Measurements from ENCODE around the gene CDON. TPM values are rescaled to one million over a fixed set of nuclear protein-coding genes. Genes with fewer than 3 reads are reported as not detected.

The CDON gene
- total and polyA plus RNA-seq, 2 donors (not counting 1 experiment from before 2014, with no cell fraction given), result 10.7 TPM

DNA sequence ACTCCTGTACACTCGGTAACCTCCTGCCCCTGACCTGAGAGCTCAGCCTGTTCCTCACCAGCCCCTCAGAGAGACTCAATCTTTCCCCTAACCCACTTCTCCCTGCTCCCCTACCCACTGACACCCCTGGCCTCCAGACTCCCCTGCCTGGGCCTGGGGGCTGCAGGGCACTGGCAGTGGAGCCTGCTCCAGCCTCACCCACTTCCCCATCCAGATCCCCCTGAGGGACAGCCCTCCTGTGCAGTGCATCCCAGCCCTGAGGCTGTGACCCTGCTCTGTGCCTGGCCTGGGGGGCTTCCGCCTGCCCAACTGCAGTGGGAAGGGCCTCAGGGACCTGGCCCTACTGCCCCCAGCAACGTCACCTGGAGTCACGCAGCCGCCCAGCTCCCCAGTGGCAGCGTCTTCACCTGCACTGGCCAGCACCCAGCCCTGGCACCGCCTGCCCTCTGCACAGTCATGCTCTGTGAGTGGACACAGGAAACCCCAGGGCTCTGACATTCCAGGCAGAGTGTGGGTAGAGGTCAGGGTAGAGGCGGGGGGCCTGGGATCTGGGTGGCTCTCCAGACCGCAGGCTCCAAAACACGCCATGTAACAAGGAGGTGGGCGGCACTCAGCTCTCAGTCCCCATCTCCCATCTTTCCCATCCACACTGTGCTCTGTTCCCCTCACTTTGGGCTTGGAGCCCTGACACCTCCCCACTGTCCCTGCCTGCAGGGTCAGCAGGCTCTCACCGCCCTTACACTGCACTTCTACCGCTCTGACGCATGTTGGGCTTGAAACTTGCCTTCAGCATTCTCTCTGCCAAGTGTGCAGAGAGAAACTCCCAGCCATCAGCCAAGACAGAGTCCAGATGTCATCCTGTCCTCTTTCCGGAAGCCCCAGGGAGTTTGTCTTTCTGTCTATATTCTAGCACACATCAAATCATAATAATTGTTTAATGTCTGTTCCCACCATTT, 111.7 kb downstream of the CDON start:
- Histone ChIP-seq H3K36me3 (ENCODE audit: control insufficient read depth, insufficient read depth, low read length) (no peaks in the 10 kb centered on the region), H3K27me3 (ENCODE audit: control insufficient read depth, insufficient read depth, low read length) (peaks cover 2% of the 10 kb centered on the region), H3K27ac (ENCODE audit: insufficient read depth, low read length) (no peak overlapping the region), H3K4me3 (replicated peaks in 1 of 4; ENCODE audit: control extremely low read depth in 1 of 4, insufficient read depth in 1 of 4, low read depth in 3 of 4, low read length in 4 of 4) (no peak overlapping the region), H3K4me2 (ENCODE audit: extremely low read depth, insufficient read depth, low read length) (no peak overlapping the region), H3K4me1 (ENCODE audit: control insufficient read depth, extremely low read depth, insufficient read depth, low read length) (no peaks in the 10 kb centered on the region), H3K9ac (ENCODE audit: insufficient read depth, low read length) (no peak overlapping the region), H4K20me1 (ENCODE audit: control insufficient read depth, extremely low read depth, insufficient read depth, low read length) (no peaks in the 10 kb centered on the region), H3K79me2 (ENCODE audit: control insufficient read depth, insufficient read depth, low read length) (no peaks in the 10 kb centered on the region), H3K9me3 (ENCODE audit: control insufficient read depth, insufficient read depth, low read depth, low read length) (no peaks in the 10 kb centered on the region), H2AFZ (ENCODE audit: low read length) (no peak overlapping the region)
- TF ChIP-seq, protein P1, sequence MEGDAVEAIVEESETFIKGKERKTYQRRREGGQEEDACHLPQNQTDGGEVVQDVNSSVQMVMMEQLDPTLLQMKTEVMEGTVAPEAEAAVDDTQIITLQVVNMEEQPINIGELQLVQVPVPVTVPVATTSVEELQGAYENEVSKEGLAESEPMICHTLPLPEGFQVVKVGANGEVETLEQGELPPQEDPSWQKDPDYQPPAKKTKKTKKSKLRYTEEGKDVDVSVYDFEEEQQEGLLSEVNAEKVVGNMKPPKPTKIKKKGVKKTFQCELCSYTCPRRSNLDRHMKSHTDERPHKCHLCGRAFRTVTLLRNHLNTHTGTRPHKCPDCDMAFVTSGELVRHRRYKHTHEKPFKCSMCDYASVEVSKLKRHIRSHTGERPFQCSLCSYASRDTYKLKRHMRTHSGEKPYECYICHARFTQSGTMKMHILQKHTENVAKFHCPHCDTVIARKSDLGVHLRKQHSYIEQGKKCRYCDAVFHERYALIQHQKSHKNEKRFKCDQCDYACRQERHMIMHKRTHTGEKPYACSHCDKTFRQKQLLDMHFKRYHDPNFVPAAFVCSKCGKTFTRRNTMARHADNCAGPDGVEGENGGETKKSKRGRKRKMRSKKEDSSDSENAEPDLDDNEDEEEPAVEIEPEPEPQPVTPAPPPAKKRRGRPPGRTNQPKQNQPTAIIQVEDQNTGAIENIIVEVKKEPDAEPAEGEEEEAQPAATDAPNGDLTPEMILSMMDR (conservative IDR thresholded peaks at IDR 0.05 in 1 of 2, IDR thresholded peaks at IDR 0.05 in 1 of 2; ENCODE audit: low read depth in 1 of 2, low read length in 2 of 2), result no peak
- TF ChIP-seq EZH2 (IDR thresholded peaks at IDR 0.05; ENCODE audit: low read length, missing control alignments), result no peak
- peak in 1 of 2 donors; percentile 91 for DNase-seq (ENCODE audit: low read depth in 2 of 2)

DNA sequence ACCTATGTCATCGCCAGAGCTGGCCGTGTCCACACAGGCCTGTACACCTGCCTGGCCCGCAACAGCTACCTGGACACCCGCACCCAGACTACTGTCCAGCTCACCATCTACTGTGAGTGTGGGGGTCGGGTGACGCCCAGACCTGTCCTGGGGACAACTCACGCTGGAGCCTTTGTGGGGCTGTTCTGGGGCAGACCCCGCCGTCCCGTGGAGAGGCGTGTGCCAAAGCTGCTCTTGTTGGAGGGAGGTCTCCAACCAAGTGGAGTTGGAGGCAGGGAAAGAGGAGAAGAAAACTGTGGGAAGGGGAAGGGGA, 112.5 kb downstream of the CDON start:
- H3K36me3 ChIP-seq (ENCODE audit: control insufficient read depth, insufficient read depth, low read length), result no peaks in the 10 kb centered on the region
- H4K20me1 ChIP-seq (ENCODE audit: control insufficient read depth, extremely low read depth, insufficient read depth, low read length), result no peaks in the 10 kb centered on the region
- H3K9me3 ChIP-seq (ENCODE audit: control insufficient read depth, insufficient read depth, low read depth, low read length), result no peaks in the 10 kb centered on the region
- no peaks in the 10 kb centered on the region for H3K79me2 ChIP-seq (ENCODE audit: control insufficient read depth, insufficient read depth, low read length)
- H3K4me2 ChIP-seq (ENCODE audit: extremely low read depth, insufficient read depth, low read length), result no peak overlapping the region
- no peak overlapping the region for H3K4me3 ChIP-seq (replicated peaks in 1 of 4; ENCODE audit: control extremely low read depth in 1 of 4, insufficient read depth in 1 of 4, low read depth in 3 of 4, low read length in 4 of 4)
- no peaks in the 10 kb centered on the region for H3K4me1 ChIP-seq (ENCODE audit: control insufficient read depth, extremely low read depth, insufficient read depth, low read length)
- peaks cover 2% of the 10 kb centered on the region for H3K27me3 ChIP-seq (ENCODE audit: control insufficient read depth, insufficient read depth, low read length)
- H2AFZ ChIP-seq (ENCODE audit: low read length), result no peak overlapping the region
- no peak for DNase-seq (ENCODE audit: low read depth in 2 of 2)
- H3K9ac ChIP-seq (ENCODE audit: insufficient read depth, low read length), result no peak overlapping the region
- TF ChIP-seq, protein P1 (conservative IDR thresholded peaks at IDR 0.05 in 1 of 2, IDR thresholded peaks at IDR 0.05 in 1 of 2; ENCODE audit: low read depth in 1 of 2, low read length in 2 of 2), result no peak
- TF ChIP-seq EZH2 (IDR thresholded peaks at IDR 0.05; ENCODE audit: low read length, missing control alignments), result no peak
- H3K27ac ChIP-seq (ENCODE audit: insufficient read depth, low read length), result no peak overlapping the region

DNA sequence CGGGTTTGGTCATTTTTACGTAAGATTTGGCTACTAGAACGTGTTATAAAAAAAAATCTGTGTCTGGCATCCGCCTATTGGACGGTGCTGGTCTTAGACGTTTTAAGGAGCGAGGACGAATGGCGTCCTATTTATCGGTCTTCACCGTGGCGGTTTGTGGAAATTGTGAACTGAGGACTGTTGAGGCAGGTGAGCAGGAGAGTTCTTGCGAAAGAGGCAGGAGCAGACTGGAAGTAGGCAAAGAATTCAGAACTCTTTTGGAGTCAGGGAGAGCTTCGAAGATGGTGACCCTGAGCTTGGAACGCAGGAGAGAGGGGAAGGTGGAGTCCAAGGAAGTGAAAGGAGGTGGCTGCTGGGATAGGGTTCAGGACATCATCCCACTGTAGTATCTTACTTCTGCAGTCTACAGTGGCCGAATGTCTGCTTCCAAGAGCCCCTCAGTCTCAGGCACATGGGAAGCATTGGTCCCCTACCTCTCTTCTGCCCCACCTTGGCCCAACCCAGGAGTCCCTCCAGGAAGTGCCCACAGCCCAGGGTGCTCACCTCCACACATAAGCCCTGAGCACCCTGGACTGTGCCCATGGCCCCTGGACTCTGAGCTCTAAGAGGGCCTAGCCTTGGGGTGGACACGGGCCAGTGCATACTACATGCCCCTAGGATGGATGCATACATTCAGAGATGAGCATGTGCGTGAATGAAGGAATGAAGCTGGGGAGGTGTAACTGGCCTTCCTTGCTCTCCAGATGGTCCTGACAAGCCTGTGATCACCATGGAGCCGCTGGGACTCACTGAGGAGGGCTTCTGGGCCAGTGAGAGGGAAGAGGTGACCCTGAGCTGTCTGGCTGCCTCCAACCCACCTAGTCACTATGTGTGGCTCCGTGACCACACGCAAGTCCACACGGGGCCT, 113.1 kb downstream of the CDON start:
- Histone ChIP-seq H3K4me2 (ENCODE audit: extremely low read depth, insufficient read depth, low read length) (no peak overlapping the region), H3K9me3 (ENCODE audit: control insufficient read depth, insufficient read depth, low read depth, low read length) (no peaks in the 10 kb centered on the region), H3K4me1 (ENCODE audit: control insufficient read depth, extremely low read depth, insufficient read depth, low read length) (no peaks in the 10 kb centered on the region), H3K36me3 (ENCODE audit: control insufficient read depth, insufficient read depth, low read length) (no peaks in the 10 kb centered on the region), H3K4me3 (replicated peaks in 1 of 4; ENCODE audit: control extremely low read depth in 1 of 4, insufficient read depth in 1 of 4, low read depth in 3 of 4, low read length in 4 of 4) (no peak overlapping the region), H3K79me2 (ENCODE audit: control insufficient read depth, insufficient read depth, low read length) (no peaks in the 10 kb centered on the region), H3K27ac (ENCODE audit: insufficient read depth, low read length) (no peak overlapping the region), H3K27me3 (ENCODE audit: control insufficient read depth, insufficient read depth, low read length) (peaks cover 2% of the 10 kb centered on the region), H3K9ac (ENCODE audit: insufficient read depth, low read length) (no peak overlapping the region), H2AFZ (ENCODE audit: low read length) (no peak overlapping the region), H4K20me1 (ENCODE audit: control insufficient read depth, extremely low read depth, insufficient read depth, low read length) (no peaks in the 10 kb centered on the region)
- DNase-seq (ENCODE audit: low read depth in 2 of 2), result no peak
- no peak for TF ChIP-seq EZH2 (IDR thresholded peaks at IDR 0.05; ENCODE audit: low read length, missing control alignments)
- TF ChIP-seq, protein P1 (conservative IDR thresholded peaks at IDR 0.05 in 1 of 2, IDR thresholded peaks at IDR 0.05 in 1 of 2; ENCODE audit: low read depth in 1 of 2, low read length in 2 of 2), result no peak
